PFSK-1 (cell line): ENCODE measurements around the gene INPP4B.

Experiments
- FOXP2 ChIP-seq: optimal IDR thresholded peaks from 2 replicates; pipeline ENCODE3; 2011; ENCODE audit warnings: borderline replicate concordance, control low read depth, inconsistent platforms; ENCODE audit not compliant: insufficient read depth; ENCODE audit errors: extremely low read length, extremely low read depth
- POLR2AphosphoS5 ChIP-seq: IDR thresholded peaks from 2 replicates; pipeline ENCODE4 v1.6.1; 2012; ENCODE audit warnings: low read depth, mild to moderate bottlenecking, control low read depth, low read length, moderate library complexity
- SIN3A ChIP-seq: IDR thresholded peaks from 2 replicates; pipeline ENCODE4 v1.6.1; 2012; ENCODE audit warnings: mild to moderate bottlenecking, low read length, moderate library complexity, borderline replicate concordance; ENCODE audit not compliant: insufficient read depth
- TAF1 ChIP-seq: IDR thresholded peaks from 2 replicates; pipeline ENCODE4 v1.6.1; 2012; ENCODE audit warnings: low read length, control low read depth, borderline replicate concordance; ENCODE audit not compliant: insufficient read depth
- TF ChIP-seq, protein P1 (sequence below), 2 experiments: IDR thresholded peaks; 2 replicates each; pipeline versions ENCODE4 v1.6.1 to v1.8.0; 2011 to 2012; ENCODE audit warnings: low read depth in 2 of 2, low read length in 2 of 2, control low read depth in 1 of 2, inconsistent platforms in 1 of 2, mild to moderate bottlenecking in 1 of 2, moderate library complexity in 1 of 2; ENCODE audit not compliant: insufficient read depth in 1 of 2

The INPP4B gene

DNA sequence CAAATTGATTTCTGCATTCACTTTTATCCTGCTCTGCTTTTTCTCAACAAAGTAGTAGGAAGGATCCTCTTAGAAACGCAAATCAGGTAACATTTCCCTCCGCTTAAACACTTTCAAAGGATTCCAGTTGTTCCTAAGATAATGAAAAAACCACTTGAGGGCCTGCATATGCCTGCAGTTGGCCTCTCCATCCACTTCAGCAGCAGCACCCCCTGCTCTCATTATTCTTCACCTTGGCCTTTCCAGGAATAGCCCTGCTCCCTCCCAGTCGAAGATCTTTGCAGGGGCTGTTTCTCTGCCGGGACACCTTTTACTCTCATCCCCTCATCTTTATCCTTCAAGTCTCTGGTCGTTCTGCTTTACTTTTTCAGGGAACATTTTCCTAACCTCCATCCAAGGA, 314.0 kb downstream of the INPP4B start:
- TF ChIP-seq FOXP2 (no peak), POLR2AphosphoS5 (no peak), SIN3A (no peak), TAF1 (no peak)
- TF ChIP-seq, protein P1, sequence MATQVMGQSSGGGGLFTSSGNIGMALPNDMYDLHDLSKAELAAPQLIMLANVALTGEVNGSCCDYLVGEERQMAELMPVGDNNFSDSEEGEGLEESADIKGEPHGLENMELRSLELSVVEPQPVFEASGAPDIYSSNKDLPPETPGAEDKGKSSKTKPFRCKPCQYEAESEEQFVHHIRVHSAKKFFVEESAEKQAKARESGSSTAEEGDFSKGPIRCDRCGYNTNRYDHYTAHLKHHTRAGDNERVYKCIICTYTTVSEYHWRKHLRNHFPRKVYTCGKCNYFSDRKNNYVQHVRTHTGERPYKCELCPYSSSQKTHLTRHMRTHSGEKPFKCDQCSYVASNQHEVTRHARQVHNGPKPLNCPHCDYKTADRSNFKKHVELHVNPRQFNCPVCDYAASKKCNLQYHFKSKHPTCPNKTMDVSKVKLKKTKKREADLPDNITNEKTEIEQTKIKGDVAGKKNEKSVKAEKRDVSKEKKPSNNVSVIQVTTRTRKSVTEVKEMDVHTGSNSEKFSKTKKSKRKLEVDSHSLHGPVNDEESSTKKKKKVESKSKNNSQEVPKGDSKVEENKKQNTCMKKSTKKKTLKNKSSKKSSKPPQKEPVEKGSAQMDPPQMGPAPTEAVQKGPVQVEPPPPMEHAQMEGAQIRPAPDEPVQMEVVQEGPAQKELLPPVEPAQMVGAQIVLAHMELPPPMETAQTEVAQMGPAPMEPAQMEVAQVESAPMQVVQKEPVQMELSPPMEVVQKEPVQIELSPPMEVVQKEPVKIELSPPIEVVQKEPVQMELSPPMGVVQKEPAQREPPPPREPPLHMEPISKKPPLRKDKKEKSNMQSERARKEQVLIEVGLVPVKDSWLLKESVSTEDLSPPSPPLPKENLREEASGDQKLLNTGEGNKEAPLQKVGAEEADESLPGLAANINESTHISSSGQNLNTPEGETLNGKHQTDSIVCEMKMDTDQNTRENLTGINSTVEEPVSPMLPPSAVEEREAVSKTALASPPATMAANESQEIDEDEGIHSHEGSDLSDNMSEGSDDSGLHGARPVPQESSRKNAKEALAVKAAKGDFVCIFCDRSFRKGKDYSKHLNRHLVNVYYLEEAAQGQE (IDR thresholded peaks at IDR 0.05; ENCODE audit: insufficient read depth in 1 of 2, low read depth in 2 of 2, low read length in 2 of 2): no peak

DNA sequence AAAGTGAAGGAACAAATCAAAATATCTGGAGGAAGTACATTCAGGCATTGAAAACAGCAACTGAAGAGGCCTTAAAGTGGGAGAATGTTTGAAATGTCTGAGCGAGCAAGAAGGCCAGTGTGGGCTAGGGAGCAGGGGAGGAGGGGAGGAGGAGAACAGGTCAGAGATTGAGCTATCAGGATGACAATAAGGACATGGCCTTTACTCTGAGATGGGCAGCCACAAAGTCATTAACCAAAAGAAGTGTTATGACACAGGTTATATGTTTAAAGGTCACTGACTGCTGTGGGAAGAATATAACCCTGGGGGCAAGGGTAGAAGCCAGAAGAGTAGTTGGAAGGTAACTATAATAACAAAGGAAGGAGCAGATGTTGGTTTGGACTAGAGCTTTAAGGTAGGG, 315.4 kb downstream of the INPP4B start:
- TF ChIP-seq, protein P1 (IDR thresholded peaks at IDR 0.05; ENCODE audit: insufficient read depth in 1 of 2, low read depth in 2 of 2, low read length in 2 of 2): no peak
- TF ChIP-seq FOXP2: no peak
- no peak for TF ChIP-seq SIN3A
- TF ChIP-seq TAF1: no peak
- TF ChIP-seq POLR2AphosphoS5: no peak

DNA sequence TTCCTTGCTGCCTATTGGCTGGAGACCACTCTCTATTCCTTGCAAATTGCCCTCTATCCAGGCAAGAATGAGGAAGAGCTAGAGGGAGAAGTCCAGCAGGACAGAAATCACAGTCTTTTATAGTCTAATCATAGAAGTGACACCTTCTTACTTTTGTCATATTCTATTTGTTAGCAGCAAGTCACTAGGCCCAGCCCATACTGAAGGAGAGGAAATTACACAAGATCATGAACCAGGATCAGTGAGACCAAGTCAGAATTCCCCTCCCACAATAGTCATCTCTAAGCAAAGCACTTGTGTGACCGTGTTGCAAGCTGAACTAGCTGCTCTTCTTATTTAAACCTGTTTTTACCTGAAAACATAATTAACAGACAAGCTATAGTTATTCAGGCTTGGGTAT, 317.7 kb downstream of the INPP4B start:
- TF ChIP-seq FOXP2 (no peak), SIN3A (no peak), POLR2AphosphoS5 (no peak), TAF1 (no peak)
- TF ChIP-seq, protein P1 (IDR thresholded peaks at IDR 0.05; ENCODE audit: insufficient read depth in 1 of 2, low read depth in 2 of 2, low read length in 2 of 2): no peak

DNA sequence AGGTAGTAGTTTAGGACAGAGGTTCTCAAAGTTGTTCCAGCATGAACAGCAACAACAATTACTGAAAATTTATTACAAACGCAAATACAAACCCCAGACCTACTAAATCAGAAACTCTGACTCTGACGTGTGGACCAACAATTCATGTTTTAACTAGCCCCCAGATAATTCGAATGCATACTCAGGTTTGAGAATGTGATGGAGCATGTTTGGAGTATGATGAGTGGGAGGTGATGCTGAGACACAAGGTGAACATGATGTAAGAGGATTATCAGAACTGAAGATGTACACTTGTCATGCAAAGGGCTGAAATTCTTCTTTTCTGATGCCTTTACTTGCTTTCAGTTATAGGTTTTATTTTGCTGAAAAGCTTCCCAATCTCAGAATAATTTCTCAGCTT, 323.0 kb downstream of the INPP4B start:
- TF ChIP-seq POLR2AphosphoS5: no peak
- TF ChIP-seq SIN3A: no peak

DNA sequence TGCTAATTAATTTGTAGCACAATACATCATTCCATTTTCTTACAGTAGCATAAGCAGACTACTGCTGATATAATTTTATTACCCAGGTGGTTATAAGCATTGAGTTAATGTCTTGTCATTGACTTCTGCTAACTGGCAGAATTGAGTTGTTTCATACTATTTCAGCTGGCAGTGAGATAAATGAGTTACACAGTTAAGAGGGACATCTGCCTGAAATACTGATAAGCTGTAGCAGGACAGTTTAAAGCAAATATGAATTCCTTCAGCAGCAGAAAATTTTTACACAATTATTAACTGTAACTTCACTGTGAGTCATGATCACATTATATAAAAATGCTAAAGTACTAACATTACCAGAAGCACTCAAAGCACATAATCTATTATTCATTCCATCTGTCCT, 326.8 kb downstream of the INPP4B start:
- TF ChIP-seq SIN3A (no peak), TAF1 (no peak), POLR2AphosphoS5 (no peak), FOXP2 (no peak)
- TF ChIP-seq, protein P1 (IDR thresholded peaks at IDR 0.05; ENCODE audit: insufficient read depth in 1 of 2, low read depth in 2 of 2, low read length in 2 of 2): no peak
